ENCODE measurements around the gene C4orf50.

- TF ChIP-seq CTCF (IDR thresholded peaks at IDR 0.05; ENCODE audit: insufficient read depth, low read length) (no peak), POLR2AphosphoS5 (IDR thresholded peaks at IDR 0.05; ENCODE audit: low read depth) (no peak), REST (IDR thresholded peaks at IDR 0.05; ENCODE audit: insufficient replicate concordance, low read depth) (no peak), GABPA (IDR thresholded peaks at IDR 0.05; ENCODE audit: low read depth) (no peak)
These were observed 99.2 kb downstream of the C4orf50 start for GRCh38 chr4:5919044-5919443.
